Natural killer cell treated with Interleukin-12 subunit alpha and Interleukin-12 subunit beta and Interleukin-15 and Interleukin-18, amount 100 ng/mL, for 72 hours (primary cell): Measurements from ENCODE around the gene POLH. TPM values are rescaled to one million over a fixed set of nuclear protein-coding genes. Genes with fewer than 3 reads are reported as not detected.
A peak's percentile ranks its signal among the peaks of the same experiment; 100 is the strongest.
"Not testable (repeated sequence)": the region's sequence is repeated elsewhere in the genome, so short reads cannot be mapped to it uniquely, and the experiment has no call there.

Experiments
- ATAC-seq, 2 donors: fragments of 150-1000 bp; cut with Tn5 transposase in 1 of 2; sonication (Bioruptor Pico), chemical (Tn5 transposase) in 1 of 2; 2 replicates each; pipeline ENCODE4 v1.10.0; 2021
- DNase-seq: peaks from one replicate; pipeline ENCODE4 v3.0.0; 2022; ENCODE audit warnings: low spot score
- H3K27ac Mint-ChIP-seq, 2 donors: 1 replicate in 1 of 2; 2 replicates in 1 of 2; pipeline ENCODE4 v1.8.0; 2022; ENCODE audit warnings: mixed read lengths in 2 of 2, mild to moderate bottlenecking in 1 of 2, moderate library complexity in 1 of 2
- H3K27me3 Mint-ChIP-seq, 2 donors: 1 replicate in 1 of 2; 2 replicates in 1 of 2; pipeline ENCODE4 v1.8.0; 2022; ENCODE audit warnings: mixed read lengths in 2 of 2
- H3K36me3 Mint-ChIP-seq: one replicate; pipeline ENCODE4 v1.8.0; 2022; ENCODE audit warnings: mixed read lengths
- H3K4me1 Mint-ChIP-seq, 2 donors: 1 replicate in 1 of 2; 2 replicates in 1 of 2; pipeline ENCODE4 v1.8.0; 2022; ENCODE audit warnings: low read depth in 2 of 2, mixed read lengths in 2 of 2, mild to moderate bottlenecking in 1 of 2
- H3K4me3 Mint-ChIP-seq: one replicate; pipeline ENCODE4 v1.8.0; 2022; ENCODE audit warnings: mixed read lengths
- H3K9me3 Mint-ChIP-seq: 2 replicates; pipeline ENCODE4 v1.8.0; 2022; ENCODE audit warnings: mixed read lengths
- total RNA-seq, 2 donors: library from RNA; stranded (reverse); gene quantifications; one replicate each; pipeline ENCODE4 v1.2.3, GENCODE V29; 2022

POLH gene
- total RNA-seq, 2 donors from 2014 or later: 25.6 to 53.4 TPM

DNA sequence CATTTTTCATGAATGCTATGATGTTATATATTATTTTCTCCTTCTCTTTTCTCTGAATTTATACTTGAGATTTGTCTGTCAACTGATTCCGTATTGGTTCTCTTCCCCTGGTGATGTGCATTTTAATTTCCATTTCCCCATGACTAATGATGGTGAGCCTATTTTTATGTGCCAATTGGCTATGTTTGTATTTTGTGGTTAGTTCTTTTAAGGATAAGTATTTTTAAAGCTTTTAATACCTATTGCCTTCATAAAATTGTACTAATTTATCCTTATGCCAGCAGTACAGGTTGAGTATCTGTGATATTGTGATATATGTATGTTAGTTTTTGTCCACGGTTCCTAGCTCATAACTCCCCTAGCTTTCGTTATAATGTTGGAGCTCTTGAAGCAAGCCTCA, 2.8 kb downstream of the POLH start:
- H3K4me1 Mint-ChIP-seq: peaks cover 24 to 30% of the 10 kb centered on the region in 2 donors
- ATAC-seq (no peak), DNase-seq (no peak)
- H3K36me3 Mint-ChIP-seq: peaks cover 18% of the 10 kb centered on the region
- peak overlapping the region in 1 of 2 donors; percentile 19 for H3K27ac Mint-ChIP-seq
- no peaks in the 10 kb centered on the region for H3K9me3 Mint-ChIP-seq
- H3K27me3 Mint-ChIP-seq: no peaks in the 10 kb centered on the region
- H3K4me3 Mint-ChIP-seq: peak overlapping the region; percentile 30

DNA sequence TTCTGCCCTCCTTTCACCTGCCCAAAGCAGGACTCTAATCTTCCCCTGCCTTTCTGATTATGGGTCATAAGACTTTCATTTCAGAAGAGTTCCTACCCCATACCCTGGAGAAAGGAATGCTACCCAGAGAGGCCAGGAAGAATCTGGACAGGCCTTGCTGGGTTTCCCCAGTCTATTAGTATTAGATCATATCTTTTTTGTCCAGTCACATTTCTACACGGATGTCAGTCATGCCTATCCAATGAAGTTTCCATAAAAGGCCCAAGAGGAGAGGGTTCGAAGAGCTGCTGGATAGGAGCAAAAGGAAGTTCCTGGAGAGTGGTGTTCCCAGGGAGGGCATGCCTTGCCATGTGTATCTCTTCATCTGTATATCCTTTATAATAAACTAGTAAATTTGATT, 3.2 kb downstream of the POLH start:
- peaks cover 19% of the 10 kb centered on the region for H3K36me3 Mint-ChIP-seq
- peak overlapping the region in 1 of 2 donors; percentile 19 for H3K27ac Mint-ChIP-seq
- H3K4me3 Mint-ChIP-seq: peak overlapping the region; percentile 30
- ATAC-seq (no peak), DNase-seq (no peak)
- H3K4me1 Mint-ChIP-seq: peaks cover 24 to 31% of the 10 kb centered on the region in 2 donors
- H3K27me3 Mint-ChIP-seq: no peaks in the 10 kb centered on the region
- no peaks in the 10 kb centered on the region for H3K9me3 Mint-ChIP-seq

DNA sequence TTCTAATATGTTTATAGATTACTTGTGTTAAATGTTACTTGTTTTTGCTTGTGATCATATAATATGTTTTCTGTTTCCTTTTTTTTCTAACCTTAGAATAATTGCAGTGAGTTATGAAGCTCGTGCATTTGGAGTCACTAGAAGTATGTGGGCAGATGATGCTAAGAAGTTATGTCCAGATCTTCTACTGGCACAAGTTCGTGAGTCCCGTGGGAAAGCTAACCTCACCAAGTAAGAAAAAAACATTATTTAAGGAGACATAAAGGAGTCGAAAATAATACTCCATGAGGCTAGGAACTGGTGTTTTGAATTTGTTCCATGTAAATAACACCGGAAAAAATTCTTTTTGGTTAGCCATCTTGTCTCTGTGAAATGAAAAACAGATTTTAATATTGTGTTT, 6.9 kb downstream of the POLH start:
- DNase-seq: no peak
- no peaks in the 10 kb centered on the region for H3K9me3 Mint-ChIP-seq
- H3K4me3 Mint-ChIP-seq: no peak overlapping the region
- H3K27ac Mint-ChIP-seq: no peak overlapping the region
- H3K36me3 Mint-ChIP-seq: peaks cover 12% of the 10 kb centered on the region
- no peak for ATAC-seq
- H3K4me1 Mint-ChIP-seq: peaks cover 22 to 26% of the 10 kb centered on the region in 2 donors
- H3K27me3 Mint-ChIP-seq: no peaks in the 10 kb centered on the region

DNA sequence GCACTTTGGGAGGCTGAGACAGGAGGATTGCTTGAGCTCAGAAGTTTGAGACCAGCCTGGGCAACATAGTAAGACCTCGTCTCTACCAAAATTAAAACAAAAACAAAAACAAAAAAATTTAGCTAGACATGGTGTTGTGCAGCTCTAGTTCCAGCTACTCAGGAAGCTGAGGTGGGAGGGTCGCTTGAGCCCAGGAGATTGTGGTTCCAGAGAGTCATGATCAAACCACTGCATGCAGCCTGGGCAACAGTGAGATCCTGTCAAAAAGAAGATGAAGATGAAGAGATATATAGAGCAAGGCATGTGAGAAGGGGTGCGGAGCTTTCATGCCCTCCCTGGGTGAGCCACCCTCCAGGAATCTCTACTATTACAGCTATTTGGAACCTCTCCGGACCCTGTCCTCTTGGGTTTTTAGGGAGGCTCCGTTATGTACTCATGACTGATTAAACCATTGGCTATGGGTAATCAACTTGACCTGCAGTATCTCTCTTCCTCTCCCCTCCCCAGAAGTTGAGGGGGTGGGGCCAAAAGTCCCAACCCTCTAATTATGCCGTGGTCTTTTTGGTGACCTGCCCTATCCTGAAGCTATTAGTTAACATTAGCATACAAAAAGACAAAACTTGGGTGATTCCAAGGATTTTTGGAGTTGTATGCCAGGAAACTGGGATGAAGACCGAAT, 9.0 kb downstream of the POLH start:
- peak overlapping the region; percentile 49 for H3K4me3 Mint-ChIP-seq
- H3K27ac Mint-ChIP-seq: peak overlapping the region; percentile 68 to 74
- no peaks in the 10 kb centered on the region for H3K9me3 Mint-ChIP-seq
- no peaks in the 10 kb centered on the region for H3K27me3 Mint-ChIP-seq
- peaks cover 11 to 13% of the 10 kb centered on the region in 2 donors for H3K4me1 Mint-ChIP-seq
- peaks cover 17% of the 10 kb centered on the region for H3K36me3 Mint-ChIP-seq
- ATAC-seq (peak in 1 of 2 donors; percentile 77), DNase-seq (no peak)

DNA sequence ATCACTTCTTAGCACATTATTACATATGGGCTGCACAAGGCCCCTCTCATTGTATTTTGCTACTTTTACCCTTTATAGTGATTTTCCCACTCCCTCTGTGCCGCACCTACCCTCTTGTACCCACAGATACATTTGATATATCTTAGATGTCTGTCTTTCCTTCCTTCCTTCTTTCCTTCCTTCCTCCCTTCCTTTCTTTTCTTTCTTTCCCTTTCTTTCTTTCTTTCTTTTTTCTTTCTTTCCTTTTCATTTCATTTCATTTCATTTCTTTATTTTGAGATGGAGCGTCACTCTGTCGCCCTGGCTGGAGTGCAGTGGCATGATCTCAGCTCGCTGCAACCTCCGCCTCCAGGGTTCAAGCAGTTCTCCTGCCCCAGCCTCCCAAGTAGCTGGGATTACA, 12.2 kb downstream of the POLH start:
- DNase-seq: no peak
- H3K9me3 Mint-ChIP-seq: no peaks in the 10 kb centered on the region
- H3K27ac Mint-ChIP-seq: no peak overlapping the region
- H3K4me1 Mint-ChIP-seq: peaks cover 11 to 13% of the 10 kb centered on the region in 2 donors
- no peak overlapping the region for H3K4me3 Mint-ChIP-seq
- no peak for ATAC-seq
- no peaks in the 10 kb centered on the region for H3K27me3 Mint-ChIP-seq
- H3K36me3 Mint-ChIP-seq: peaks cover 17% of the 10 kb centered on the region

DNA sequence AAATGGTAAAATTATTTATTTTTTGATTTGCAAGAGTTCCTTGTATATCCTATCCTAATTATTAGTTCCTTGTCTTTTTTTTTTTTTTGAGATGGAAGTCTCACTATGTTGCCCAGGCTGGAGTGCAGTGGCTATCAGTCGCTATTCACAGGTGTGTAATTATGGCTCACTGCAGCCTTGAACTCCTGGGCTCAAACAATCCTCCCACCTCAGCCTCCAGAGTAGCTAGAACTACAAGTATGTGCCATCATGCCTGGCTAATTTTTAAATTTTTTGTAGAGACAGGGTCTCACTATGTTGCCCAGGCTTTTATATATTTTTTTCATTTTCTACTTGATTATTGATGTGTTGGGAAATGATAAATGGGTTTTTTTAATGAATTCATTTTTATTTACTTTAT, 13.6 kb downstream of the POLH start:
- H3K36me3 Mint-ChIP-seq, ATAC-seq, H3K4me1 Mint-ChIP-seq: not testable (repeated sequence)

DNA sequence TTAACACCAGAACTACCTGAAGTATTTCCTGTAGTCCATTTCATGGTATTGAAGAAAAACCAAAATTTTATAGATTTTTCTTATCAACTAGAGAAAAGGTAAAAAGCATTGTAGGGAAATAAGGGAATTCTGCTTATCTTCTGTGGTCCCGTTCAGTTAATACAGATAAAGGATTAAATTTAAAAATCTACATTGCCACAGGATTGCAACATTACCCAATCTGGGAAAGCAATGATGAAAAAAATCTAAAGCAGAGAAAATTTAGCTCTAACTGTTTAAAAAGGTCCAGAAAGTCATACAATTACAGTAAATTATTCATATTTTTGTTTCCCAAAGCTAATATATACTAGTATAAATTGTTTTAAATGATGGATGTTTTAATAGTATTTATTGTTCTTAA, 18.0 kb downstream of the POLH start:
- Mint-ChIP-seq H3K27me3 (no peaks in the 10 kb centered on the region), H3K27ac (no peak overlapping the region), H3K4me1 (no peaks in the 10 kb centered on the region), H3K9me3 (no peaks in the 10 kb centered on the region), H3K4me3 (no peak overlapping the region), H3K36me3 (no peaks in the 10 kb centered on the region)
- ATAC-seq: no peak
- DNase-seq: no peak

More for the DNA sequence above, 13.6 kb downstream of the POLH start:
- H3K27me3 Mint-ChIP-seq, DNase-seq, H3K27ac Mint-ChIP-seq, H3K4me3 Mint-ChIP-seq, H3K9me3 Mint-ChIP-seq: not testable (repeated sequence)

DNA sequence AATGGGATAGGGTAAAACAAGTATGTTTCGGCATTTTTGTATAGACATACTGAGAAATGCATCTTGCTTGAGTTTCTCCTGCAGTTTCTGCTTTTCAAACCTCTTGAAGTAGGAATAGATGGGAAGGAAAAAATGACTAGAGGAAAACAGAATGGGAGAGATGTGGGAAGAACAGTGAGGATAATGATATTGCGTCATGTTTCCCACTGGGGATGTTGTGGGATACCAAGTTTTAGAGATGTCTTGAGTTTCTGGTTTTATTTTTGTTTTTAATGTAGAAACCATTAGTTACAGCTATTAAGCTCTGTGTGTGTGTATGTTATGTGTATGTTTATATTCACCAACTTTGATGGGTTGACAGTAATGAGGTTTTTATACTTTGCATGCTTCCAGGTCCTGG, 24.6 kb downstream of the POLH start:
- peaks cover 20% of the 10 kb centered on the region for H3K36me3 Mint-ChIP-seq
- no peaks in the 10 kb centered on the region for H3K27me3 Mint-ChIP-seq
- no peak for DNase-seq
- no peaks in the 10 kb centered on the region for H3K9me3 Mint-ChIP-seq
- H3K27ac Mint-ChIP-seq: no peak overlapping the region
- H3K4me3 Mint-ChIP-seq: no peak overlapping the region
- no peak for ATAC-seq
- no peaks in the 10 kb centered on the region for H3K4me1 Mint-ChIP-seq

DNA sequence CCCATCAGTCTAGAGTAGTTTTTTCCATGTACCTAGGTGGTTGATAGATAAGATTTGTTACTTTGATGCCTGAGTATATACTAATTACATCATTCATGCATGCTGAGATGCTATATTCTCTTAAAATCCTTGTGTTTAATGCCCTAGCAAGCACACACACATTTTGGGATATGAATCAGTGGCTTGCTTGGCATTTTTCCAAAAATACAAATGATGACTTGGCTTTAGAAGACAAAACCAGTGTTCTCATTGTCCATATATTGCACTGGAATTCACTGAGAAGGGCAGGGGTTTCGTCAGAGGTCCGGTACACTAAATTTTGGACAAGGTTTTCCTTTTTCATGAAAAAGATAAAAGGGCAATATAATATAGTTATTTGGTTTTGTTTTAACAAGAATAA, 28.2 kb downstream of the POLH start:
- no peak for ATAC-seq
- H3K4me3 Mint-ChIP-seq: no peak overlapping the region
- peaks cover 32% of the 10 kb centered on the region for H3K36me3 Mint-ChIP-seq
- H3K9me3 Mint-ChIP-seq: no peaks in the 10 kb centered on the region
- H3K27ac Mint-ChIP-seq: no peak overlapping the region
- no peaks in the 10 kb centered on the region for H3K27me3 Mint-ChIP-seq
- no peak for DNase-seq
- H3K4me1 Mint-ChIP-seq: peaks cover 4 to 9% of the 10 kb centered on the region in 2 donors

DNA sequence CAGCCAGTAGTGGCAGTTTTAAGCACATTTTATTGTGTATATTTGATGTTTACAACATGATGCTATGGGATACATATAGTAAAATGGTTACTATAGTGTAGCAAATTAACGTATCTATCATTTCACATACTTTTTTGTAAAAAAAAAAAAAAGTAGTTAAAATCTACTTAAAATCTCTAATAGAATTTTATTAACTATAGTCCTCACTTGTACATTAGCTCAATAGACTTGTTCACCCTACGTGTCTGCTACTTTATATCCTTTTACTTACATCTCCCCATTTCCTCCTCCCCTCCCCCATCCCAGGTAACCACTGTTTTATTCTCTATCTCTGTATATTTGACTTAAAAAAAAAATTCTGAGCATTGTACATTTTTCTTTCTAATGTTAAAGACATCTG, 30.0 kb downstream of the POLH start:
- no peak for ATAC-seq

DNA sequence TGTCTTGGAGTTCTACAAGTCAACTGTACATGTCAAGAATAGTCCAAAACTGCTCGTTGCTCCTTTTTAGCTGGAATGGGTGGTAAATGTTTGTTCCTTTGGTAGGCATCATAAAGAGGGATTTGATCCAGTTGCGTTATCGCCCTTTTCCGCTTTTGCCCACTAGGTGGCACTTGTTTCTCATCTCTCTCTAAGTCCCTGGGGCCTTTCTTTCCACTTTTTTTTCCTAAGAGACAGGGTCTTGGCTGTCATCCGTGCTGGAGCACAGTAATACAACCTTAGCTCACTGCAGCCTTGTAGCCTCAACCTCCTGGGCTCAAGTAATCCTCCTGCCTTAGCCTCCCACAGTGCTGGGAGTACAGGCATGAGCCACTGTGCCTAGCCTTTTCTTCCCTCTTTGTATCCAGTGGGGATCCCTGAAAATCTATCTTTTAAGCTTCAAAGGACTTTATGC, 32.4 kb downstream of the POLH start:
- DNase-seq: no peak
- Mint-ChIP-seq H3K36me3 (peaks cover 25% of the 10 kb centered on the region), H3K4me3 (no peak overlapping the region), H3K27me3 (no peaks in the 10 kb centered on the region), H3K4me1 (peaks cover 9% of the 10 kb centered on the region in 2 donors), H3K27ac (no peak overlapping the region), H3K9me3 (no peaks in the 10 kb centered on the region)
- ATAC-seq: no peak

More for the DNA sequence above, 30.0 kb downstream of the POLH start:
- Mint-ChIP-seq H3K9me3 (no peaks in the 10 kb centered on the region), H3K27ac (no peak overlapping the region), H3K36me3 (peaks cover 31% of the 10 kb centered on the region), H3K4me1 (peaks cover 9% of the 10 kb centered on the region in 2 donors), H3K4me3 (no peak overlapping the region), H3K27me3 (no peaks in the 10 kb centered on the region)
- DNase-seq: no peak

DNA sequence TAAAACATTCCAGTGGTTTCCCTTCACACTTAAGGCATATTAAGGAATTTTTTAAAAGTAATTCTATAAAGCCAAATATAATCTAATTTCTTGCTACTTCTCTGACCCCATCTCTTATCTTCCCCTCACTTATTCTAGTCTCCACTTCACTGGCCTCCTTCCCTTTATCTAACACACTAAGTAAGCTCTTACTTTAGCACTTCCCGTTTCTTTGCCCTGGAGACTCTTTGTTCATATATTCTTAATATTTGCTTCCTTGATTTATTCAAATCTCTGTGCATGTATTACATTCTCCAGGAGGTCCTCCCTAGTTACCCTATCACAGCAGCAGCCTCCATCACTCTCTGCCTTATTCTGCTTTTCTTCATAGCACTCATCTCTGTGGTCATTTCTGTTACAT, 32.8 kb downstream of the POLH start:
- Mint-ChIP-seq H3K4me3 (no peak overlapping the region), H3K4me1 (peaks cover 9% of the 10 kb centered on the region in 2 donors), H3K27me3 (no peaks in the 10 kb centered on the region), H3K27ac (no peak overlapping the region), H3K9me3 (no peaks in the 10 kb centered on the region), H3K36me3 (peaks cover 26% of the 10 kb centered on the region)
- no peak for DNase-seq
- no peak for ATAC-seq

DNA sequence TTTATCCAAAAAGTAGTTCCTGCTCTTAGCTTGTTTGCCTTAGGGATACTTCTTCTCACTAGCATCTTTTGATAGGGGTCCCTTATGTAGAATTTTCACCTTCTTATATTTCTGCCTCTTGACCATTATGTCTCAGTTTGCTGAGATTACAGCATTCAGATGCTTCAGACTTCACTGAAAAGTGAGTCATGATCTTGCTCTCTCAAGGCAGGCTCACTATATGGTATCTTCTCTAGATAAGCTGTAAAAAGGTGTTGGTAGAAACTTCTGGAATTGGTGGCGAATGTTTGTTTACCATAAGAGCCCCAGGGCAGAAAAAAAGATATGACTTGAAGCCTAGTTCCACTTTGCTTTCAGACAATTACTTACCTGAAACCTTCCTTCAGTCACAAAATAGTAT, 33.4 kb downstream of the POLH start:
- H3K4me1 Mint-ChIP-seq: peaks cover 9% of the 10 kb centered on the region in 2 donors
- no peak overlapping the region for H3K4me3 Mint-ChIP-seq
- ATAC-seq: no peak
- H3K27me3 Mint-ChIP-seq: no peaks in the 10 kb centered on the region
- no peak for DNase-seq
- H3K36me3 Mint-ChIP-seq: peaks cover 23% of the 10 kb centered on the region
- no peaks in the 10 kb centered on the region for H3K9me3 Mint-ChIP-seq
- no peak overlapping the region for H3K27ac Mint-ChIP-seq

DNA sequence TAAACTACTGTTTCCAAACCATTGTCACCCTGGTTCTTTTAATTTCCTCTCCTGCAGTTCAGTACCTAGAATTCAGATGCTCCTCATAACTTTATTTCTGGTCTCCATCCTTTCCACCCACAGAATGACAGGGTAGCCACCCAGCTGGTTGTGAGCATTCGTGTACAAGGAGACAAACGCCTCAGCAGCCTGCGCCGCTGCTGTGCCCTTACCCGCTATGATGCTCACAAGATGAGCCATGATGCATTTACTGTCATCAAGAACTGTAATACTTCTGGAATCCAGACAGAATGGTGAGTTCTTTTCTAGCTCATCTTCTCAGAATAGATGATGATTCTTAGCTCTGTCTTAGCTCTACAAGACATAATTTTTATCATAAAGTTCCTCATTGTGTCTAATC, 34.4 kb downstream of the POLH start:
- ATAC-seq (no peak), DNase-seq (no peak)
- Mint-ChIP-seq H3K9me3 (no peaks in the 10 kb centered on the region), H3K4me3 (no peak overlapping the region), H3K27me3 (no peaks in the 10 kb centered on the region), H3K27ac (peak overlapping the region in 1 of 2 donors; percentile 16), H3K4me1 (peaks cover 9% of the 10 kb centered on the region in 2 donors), H3K36me3 (peaks cover 23% of the 10 kb centered on the region)
